GM18951 (cell line): ENCODE data around the gene OR4K2.
"Not testable (repeated sequence)": the region's sequence is repeated elsewhere in the genome, so short reads cannot be mapped to it uniquely, and the experiment has no call there.

Experiments
- POLR2A ChIP-seq: IDR thresholded peaks from 4 replicates; pipeline ENCODE4 v1.6.1; 2011; ENCODE audit warnings: mild to moderate bottlenecking; ENCODE audit not compliant: insufficient read length, insufficient read depth; ENCODE audit errors: extremely low read depth
- in situ Hi-C: fragments of 300-500 bp; cut with MboI; formaldehyde crosslinking; loops from one replicate; pipeline ENCODE4 v1.12.0; 2022; ENCODE audit warnings: low sequenced_read_pairs, mixed read lengths, inconsistent platforms; ENCODE audit not compliant: unreplicated experiment

The OR4K2 gene

DNA sequence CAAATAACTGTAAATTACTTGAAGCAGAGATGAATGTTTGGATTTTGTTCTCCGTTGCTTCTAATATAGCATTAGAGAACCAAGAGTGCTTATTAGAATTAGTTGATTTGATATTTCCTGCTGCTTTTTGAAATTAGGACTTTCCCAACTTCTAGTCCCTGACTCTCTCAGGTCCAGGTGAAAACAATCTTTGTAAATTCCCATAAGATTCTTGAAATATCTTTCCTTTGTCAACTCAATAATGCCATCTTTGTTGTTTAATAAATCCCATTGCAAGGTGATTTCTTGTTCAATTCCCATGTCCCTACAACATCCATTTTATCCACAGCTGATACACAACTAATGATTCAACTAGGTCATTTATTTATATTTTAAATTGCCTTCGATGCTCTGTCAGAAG is at the start of gene OR4K2:
TSS of gene OR4K2 (plus strand) at position 301 of the 400 bp plus-strand sequence. CDS start 1,126 bp downstream, outside the sequence.
- in situ Hi-C loops, result no loop called here
- no peak for TF ChIP-seq POLR2A

- in situ Hi-C loops, result not testable (repeated sequence)
Measured at GRCh38 chr14:19827626-19828244, 47.2 kb upstream of the OR4K2 start.

DNA sequence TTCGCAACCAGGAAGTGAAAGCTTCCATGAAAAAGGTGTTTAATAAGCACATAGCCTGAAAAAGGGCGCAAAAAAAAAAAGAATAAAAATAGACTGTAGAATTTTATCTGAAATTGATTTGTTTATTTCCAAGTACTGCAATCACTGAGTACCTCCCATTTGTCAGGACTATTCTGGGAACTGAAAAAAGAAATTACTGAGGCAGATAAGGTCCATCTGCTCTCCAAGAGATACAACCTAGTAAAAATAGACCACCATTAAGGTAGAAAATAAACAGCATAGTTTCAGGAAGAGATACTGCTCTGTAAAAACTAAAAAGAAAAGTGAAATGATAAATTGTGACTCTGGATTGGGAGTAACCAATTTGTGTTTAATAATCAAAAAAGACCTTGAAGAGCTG is 46.6 kb upstream of the OR4K2 start:
- no peak for TF ChIP-seq POLR2A
- in situ Hi-C loops, result no loop called here

DNA sequence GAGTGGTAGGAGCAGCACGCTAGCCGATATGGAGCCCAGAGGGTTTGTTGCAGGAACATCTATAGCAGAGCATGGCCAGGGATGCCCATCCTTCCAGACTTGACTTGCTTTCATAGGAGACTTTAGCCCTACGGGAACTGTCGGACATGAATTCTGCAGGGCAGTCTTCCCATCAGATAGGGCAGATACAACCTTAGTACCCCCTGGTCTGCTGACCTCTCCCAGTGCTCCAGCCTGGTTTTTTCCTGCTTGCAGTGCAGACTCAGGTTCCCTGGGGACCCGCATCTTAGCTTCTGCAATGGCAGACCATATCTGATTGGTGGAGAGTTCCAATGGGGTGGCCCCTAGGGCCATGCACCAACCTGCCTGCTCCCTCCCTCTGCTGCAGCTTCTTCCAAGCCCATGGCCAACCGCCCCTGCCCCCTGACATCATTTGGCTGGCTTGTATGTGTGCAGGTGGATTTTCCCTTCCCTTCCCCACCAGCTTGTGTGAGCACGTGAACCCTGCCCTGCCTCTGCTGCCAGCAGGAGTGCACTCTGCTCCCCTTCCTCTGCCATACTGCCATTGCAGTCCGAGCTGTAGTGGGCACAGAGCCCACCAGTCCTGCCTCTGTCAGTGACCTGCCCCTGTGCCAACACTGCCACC is 40.6 kb upstream of the OR4K2 start:
- in situ Hi-C loops, result not testable (repeated sequence)

DNA sequence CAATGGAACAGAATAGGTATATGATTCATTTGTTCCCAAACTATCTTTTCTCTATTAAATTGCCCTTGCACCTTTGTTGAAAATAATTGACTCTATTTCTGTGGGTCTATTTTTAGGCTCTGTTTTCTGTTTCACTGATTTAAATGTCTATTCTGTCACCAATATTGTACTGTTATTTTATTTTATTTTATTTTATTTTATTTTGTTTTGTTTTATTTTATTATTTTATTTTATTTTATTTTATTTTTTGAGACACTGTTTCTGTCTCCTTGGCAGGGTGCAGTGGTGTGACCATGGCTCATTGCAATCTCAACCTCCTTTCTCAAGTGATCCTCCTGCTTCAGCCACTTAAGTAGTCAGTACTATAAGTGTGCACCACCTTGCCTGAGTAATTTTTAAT is 36.5 kb upstream of the OR4K2 start:
- TF ChIP-seq POLR2A, result no peak
- in situ Hi-C loops, result no loop called here

- no peak for TF ChIP-seq POLR2A
- in situ Hi-C loops, result no loop called here
Measured at GRCh38 chr14:19851365-19851764, 23.6 kb upstream of the OR4K2 start.

- in situ Hi-C loops, result not testable (repeated sequence)
Measured at GRCh38 chr14:19866061-19866669, 8.8 kb upstream of the OR4K2 start.

- in situ Hi-C loops, result no loop called here
- no peak for TF ChIP-seq POLR2A
Measured at GRCh38 chr14:19873178-19873577, 1.8 kb upstream of the OR4K2 start.

GRCh38 chr14:19878029-19878642 is 3.2 kb downstream of the OR4K2 start:
- in situ Hi-C loops, result no loop called here
- TF ChIP-seq POLR2A, result no peak

DNA sequence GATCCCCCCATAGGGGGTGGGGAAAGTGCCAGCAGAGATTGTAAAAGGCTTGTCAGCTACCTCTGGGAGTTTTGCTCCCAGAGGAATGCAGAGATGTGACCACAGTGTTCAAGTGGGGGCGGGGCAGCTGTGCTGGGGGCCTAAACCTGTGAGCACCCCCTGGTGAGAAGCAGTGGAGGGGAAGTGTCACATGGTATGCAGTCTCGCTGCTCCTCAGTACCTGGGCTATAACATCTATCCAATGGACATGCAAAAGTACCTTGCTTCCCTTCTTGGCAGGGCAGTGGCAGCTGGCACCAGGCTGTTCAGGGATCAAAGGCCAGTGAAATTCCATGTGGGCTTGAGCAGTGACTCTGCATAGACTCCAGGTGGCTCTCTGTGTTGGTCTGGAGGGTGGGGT is 20.3 kb downstream of the OR4K2 start:
- TF ChIP-seq POLR2A, result no peak
- in situ Hi-C loops, result no loop called here

DNA sequence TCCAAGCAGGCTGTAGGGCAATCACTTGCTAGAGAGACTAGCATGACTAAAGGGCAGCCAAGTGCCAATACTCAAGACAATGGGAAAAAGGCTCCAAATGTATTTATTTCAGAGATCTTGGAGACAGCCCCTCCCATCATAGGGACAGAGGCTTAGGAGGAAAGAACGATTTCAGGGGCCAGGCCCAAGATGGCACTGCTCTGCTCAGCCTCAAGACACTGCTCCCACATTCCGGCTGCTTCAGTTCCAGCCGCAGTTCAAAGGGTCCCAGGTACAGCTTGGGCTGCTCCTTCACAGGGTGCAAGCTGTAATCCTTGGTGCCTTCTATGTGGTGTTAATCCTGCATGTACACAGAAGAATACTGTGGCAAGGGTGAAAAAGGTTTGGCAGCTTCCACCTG is 26.1 kb downstream of the OR4K2 start:
- in situ Hi-C loops, result no loop called here

GRCh38 chr14:19902409-19902808 is 27.5 kb downstream of the OR4K2 start:
- in situ Hi-C loops, result no loop called here
- TF ChIP-seq POLR2A, result no peak

More for the DNA sequence above, 26.1 kb downstream of the OR4K2 start:
- no peak for TF ChIP-seq POLR2A

GRCh38 chr14:19906665-19907064 is 31.7 kb downstream of the OR4K2 start:
- in situ Hi-C loops, result no loop called here

DNA sequence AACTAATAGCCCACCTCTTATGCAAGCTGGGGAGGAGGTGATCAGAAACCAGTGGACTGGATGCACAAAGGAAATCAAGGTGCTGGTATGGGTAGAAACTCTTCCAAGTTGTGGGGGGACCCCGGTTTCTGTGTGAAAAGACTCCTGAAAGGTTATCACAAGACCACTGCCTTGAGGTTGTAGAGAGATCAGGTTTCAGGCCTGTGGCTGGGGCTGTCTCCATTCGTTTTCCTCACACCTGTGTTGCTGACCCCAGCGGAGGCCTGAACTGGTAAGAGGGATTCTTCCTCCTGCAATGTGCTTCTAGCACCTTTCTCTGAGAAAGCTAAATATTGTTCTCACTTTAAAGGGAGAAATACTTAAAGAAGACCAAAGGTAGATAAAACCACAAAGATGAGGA is 36.2 kb downstream of the OR4K2 start:
- TF ChIP-seq POLR2A, result no peak
- in situ Hi-C loops, result no loop called here

More at GRCh38 chr14:19906665-19907064, 31.7 kb downstream of the OR4K2 start:
- TF ChIP-seq POLR2A, result no peak
